ENCODE data around the gene TRAPPC13.

DNA sequence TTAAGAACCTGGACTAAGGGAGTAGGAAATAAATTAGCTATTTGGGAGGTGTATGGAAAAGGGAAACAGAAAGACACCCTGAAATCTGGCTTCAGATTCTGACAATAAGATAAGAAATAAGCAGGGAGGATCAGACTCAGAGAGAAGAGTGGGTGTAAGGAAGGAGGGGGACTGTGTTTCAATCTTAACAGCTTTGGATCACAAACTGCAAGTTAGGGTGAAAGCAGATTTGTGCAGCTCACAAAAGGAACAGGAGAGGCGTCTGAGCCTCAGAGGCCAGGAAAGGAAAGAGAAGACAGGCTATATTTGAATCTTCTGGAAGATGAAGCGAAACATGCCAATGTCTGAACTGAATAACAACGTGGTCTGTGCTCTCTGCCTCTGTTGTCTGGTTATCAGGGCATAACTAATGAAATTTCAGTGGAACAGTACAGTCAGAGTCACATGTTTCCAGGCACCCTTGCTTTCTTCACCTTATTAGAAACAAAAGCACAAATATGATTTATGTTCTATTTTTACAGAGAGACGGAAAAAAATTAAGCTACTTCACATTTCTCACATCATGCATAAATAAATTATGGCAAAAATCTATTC lies 70.4 kb downstream of the TRAPPC13 start:
- TF ChIP-seq, protein P1, sequence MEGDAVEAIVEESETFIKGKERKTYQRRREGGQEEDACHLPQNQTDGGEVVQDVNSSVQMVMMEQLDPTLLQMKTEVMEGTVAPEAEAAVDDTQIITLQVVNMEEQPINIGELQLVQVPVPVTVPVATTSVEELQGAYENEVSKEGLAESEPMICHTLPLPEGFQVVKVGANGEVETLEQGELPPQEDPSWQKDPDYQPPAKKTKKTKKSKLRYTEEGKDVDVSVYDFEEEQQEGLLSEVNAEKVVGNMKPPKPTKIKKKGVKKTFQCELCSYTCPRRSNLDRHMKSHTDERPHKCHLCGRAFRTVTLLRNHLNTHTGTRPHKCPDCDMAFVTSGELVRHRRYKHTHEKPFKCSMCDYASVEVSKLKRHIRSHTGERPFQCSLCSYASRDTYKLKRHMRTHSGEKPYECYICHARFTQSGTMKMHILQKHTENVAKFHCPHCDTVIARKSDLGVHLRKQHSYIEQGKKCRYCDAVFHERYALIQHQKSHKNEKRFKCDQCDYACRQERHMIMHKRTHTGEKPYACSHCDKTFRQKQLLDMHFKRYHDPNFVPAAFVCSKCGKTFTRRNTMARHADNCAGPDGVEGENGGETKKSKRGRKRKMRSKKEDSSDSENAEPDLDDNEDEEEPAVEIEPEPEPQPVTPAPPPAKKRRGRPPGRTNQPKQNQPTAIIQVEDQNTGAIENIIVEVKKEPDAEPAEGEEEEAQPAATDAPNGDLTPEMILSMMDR (IDR thresholded peaks at IDR 0.05): no peak
- TF ChIP-seq EZH2 (IDR thresholded peaks at IDR 0.05; ENCODE audit: borderline replicate concordance, insufficient read depth, low read depth, low read length, poor library complexity, severe bottlenecking): no peak

Data from B cell (primary cell).